ENCODE measurements around the gene TAGAP. TPM values are rescaled to one million over a fixed set of nuclear protein-coding genes. Genes with fewer than 3 reads are reported as not detected.
A peak's percentile ranks its signal among the peaks of the same experiment; 100 is the strongest.

Gene TAGAP
- total RNA-seq, 1 donor from 2014 or later: 17.1 TPM

DNA sequence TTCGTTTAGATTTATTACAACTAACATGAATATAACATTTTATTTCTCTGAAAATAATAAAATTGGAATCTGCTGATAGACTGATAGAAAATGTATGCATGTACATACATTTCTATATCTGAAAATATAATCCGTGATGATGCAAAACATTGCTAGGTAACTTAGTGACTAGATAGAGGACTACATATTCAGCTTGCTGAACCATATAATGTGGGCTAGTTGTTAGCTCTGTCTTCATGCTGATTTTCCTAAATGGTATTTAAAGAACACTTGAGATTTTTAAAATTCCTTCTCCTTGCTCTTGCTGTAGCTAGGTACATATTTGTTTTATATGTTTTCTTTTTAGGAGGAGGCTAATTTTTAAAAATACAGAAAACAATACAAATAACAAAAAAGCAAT is 38.4 kb upstream of the TAGAP start:
- Histone ChIP-seq H3K4me3 (no peak overlapping the region), H3K9me3 (no peaks in the 10 kb centered on the region), H3K27ac (no peak overlapping the region), H3K36me3 (no peaks in the 10 kb centered on the region), H3K27me3 (ENCODE audit: low read depth) (no peaks in the 10 kb centered on the region), H3K4me1 (no peaks in the 10 kb centered on the region)
- DNase-seq: no peak
- ATAC-seq: peak in 1 of 2 donors; percentile 36
- TF ChIP-seq, protein P1, sequence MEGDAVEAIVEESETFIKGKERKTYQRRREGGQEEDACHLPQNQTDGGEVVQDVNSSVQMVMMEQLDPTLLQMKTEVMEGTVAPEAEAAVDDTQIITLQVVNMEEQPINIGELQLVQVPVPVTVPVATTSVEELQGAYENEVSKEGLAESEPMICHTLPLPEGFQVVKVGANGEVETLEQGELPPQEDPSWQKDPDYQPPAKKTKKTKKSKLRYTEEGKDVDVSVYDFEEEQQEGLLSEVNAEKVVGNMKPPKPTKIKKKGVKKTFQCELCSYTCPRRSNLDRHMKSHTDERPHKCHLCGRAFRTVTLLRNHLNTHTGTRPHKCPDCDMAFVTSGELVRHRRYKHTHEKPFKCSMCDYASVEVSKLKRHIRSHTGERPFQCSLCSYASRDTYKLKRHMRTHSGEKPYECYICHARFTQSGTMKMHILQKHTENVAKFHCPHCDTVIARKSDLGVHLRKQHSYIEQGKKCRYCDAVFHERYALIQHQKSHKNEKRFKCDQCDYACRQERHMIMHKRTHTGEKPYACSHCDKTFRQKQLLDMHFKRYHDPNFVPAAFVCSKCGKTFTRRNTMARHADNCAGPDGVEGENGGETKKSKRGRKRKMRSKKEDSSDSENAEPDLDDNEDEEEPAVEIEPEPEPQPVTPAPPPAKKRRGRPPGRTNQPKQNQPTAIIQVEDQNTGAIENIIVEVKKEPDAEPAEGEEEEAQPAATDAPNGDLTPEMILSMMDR (IDR thresholded peaks at IDR 0.05): no peak
- intact Hi-C loops (cut with DNase I): no loop called here

- ATAC-seq (no peak), DNase-seq (no peak)
- Histone ChIP-seq H3K27me3 (ENCODE audit: low read depth) (no peaks in the 10 kb centered on the region), H3K4me3 (no peak overlapping the region), H3K36me3 (no peaks in the 10 kb centered on the region), H3K4me1 (no peaks in the 10 kb centered on the region), H3K27ac (no peak overlapping the region), H3K9me3 (no peaks in the 10 kb centered on the region)
- intact Hi-C loops (cut with DNase I): no loop called here
- TF ChIP-seq, protein P1 (IDR thresholded peaks at IDR 0.05): no peak
Measured at GRCh38 chr6:159082039-159082815, 37.4 kb upstream of the TAGAP start.

GRCh38 chr6:159080217-159080976 is 35.6 kb upstream of the TAGAP start:
- Histone ChIP-seq H3K27me3 (ENCODE audit: low read depth) (no peaks in the 10 kb centered on the region), H3K36me3 (no peaks in the 10 kb centered on the region), H3K27ac (no peak overlapping the region), H3K4me1 (no peaks in the 10 kb centered on the region), H3K9me3 (no peaks in the 10 kb centered on the region), H3K4me3 (no peak overlapping the region)
- ATAC-seq (no peak), DNase-seq (no peak)
- TF ChIP-seq, protein P1 (IDR thresholded peaks at IDR 0.05): no peak
- intact Hi-C loops (cut with DNase I): no loop called here

GRCh38 chr6:159079367-159079766 is 34.6 kb upstream of the TAGAP start:
- DNase-seq: no peak

DNA sequence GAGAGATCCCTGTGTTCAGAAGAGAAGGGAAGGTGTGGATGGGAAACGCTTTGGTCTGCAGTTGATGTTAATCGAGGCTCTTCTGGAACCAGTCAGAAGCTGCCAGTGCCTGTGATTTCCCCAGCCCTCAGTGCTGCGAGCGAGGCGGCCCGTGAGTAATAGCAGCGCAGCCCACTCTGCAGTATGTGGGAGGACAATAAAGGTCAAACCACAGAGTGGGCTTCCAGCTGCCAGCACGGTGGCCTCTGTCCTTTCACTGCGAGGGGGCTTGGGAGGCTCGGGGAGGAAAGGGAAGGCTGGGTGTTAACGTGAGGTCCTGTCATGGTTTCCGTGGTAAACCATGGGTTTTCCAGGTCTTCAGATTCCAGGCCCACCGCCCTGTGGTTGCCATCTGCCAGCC is 32.3 kb upstream of the TAGAP start:
- ATAC-seq (no peak), DNase-seq (no peak)
- TF ChIP-seq, protein P1 (IDR thresholded peaks at IDR 0.05): no peak
- Histone ChIP-seq H3K36me3 (no peaks in the 10 kb centered on the region), H3K9me3 (no peaks in the 10 kb centered on the region), H3K4me3 (no peak overlapping the region), H3K27me3 (ENCODE audit: low read depth) (no peaks in the 10 kb centered on the region), H3K4me1 (peaks cover 3% of the 10 kb centered on the region), H3K27ac (no peak overlapping the region)
- intact Hi-C loops (cut with DNase I): no loop called here

More at GRCh38 chr6:159079367-159079766, 34.6 kb upstream of the TAGAP start:
- Histone ChIP-seq H3K27ac (no peak overlapping the region), H3K27me3 (ENCODE audit: low read depth) (no peaks in the 10 kb centered on the region), H3K36me3 (no peaks in the 10 kb centered on the region), H3K4me1 (peaks cover 3% of the 10 kb centered on the region), H3K4me3 (no peak overlapping the region), H3K9me3 (no peaks in the 10 kb centered on the region)
- intact Hi-C loops (cut with DNase I): no loop called here
- TF ChIP-seq, protein P1 (IDR thresholded peaks at IDR 0.05): no peak
- no peak for ATAC-seq
